Stimulated activated effector memory CD8-positive, alpha-beta T cell treated with anti-CD3 and anti-CD28 coated beads, Interleukin-12 subunit alpha, Interleukin-12 subunit beta, amount 100 ng/mL, for 72 hours (primary cell): ENCODE data around the gene USP11.

Source experiments
- ATAC-seq: fragments of 150-1000 bp; cut with Tn5 transposase; 2 replicates; pipeline ENCODE4 v1.10.0; 2021
- DNase-seq, 2 donors: peaks; one replicate each; pipeline ENCODE4 v3.0.0; 2021 to 2022; ENCODE audit warnings: low spot score in 2 of 2
- H3K27ac Mint-ChIP-seq: one replicate; pipeline ENCODE4 v1.8.0; 2022; ENCODE audit warnings: mild to moderate bottlenecking, mixed read lengths
- H3K36me3 Mint-ChIP-seq: one replicate; pipeline ENCODE4 v1.8.0; 2022; ENCODE audit warnings: mild to moderate bottlenecking, mixed read lengths
- H3K4me1 Mint-ChIP-seq: one replicate; pipeline ENCODE4 v1.8.0; 2022; ENCODE audit warnings: mixed read lengths
- H3K4me3 Mint-ChIP-seq: one replicate; pipeline ENCODE4 v1.8.0; 2022; ENCODE audit warnings: mild to moderate bottlenecking, mixed read lengths
- H3K9me3 Mint-ChIP-seq: one replicate; pipeline ENCODE4 v1.8.0; 2022; ENCODE audit warnings: mixed read lengths

The USP11 gene

DNA sequence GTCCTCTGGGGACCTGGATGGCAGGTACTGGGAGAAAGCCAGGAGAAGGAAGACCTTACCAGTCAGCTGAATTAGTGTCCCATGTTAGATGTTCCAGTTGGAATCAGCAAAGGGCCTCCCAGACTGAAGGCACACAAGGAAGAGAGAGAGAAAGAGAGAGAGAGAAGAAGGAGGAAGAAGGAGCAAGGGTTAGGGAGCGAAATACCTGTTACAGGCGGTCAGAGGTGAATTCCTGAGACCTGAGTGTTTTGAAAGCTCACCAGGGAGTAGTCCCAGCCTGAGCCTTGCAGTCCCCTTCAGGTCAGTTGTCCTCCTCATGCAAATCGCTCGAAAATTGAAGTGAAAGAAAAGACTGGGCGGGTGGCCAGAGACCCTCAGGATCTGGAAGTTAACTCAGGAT, 60.3 kb downstream of the USP11 start:
- no peaks in the 10 kb centered on the region for H3K4me1 Mint-ChIP-seq
- no peaks in the 10 kb centered on the region for H3K9me3 Mint-ChIP-seq
- no peak overlapping the region for H3K27ac Mint-ChIP-seq
- DNase-seq: no peak
- ATAC-seq: no peak
- no peaks in the 10 kb centered on the region for H3K36me3 Mint-ChIP-seq
- no peak overlapping the region for H3K4me3 Mint-ChIP-seq

DNA sequence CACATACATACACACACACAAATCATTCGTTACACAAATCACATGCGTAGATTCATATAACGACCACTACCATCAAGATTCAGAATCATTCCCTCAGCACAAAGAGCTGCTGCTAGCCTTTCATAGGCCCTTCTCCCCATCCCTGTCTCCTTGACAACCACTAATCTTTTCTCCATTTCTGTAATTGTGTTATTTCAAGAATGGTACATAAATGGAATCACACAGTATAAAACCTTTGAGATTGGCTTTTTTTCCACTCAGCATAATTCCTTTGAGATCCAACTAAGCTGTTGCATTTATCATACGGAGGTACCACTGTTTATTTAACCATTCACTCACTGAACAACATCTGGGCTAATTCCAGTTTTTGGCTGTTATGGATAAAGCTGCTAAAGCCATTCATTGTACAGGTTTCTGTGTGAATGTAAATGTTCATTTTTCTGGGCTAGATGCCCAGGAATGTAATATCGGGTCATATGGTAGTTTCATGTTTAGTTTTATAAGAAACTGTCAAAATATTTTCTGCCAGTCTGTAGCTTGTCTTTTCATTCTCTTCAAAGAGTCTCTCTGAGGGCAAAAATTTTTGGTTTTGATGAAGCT, 64.1 kb downstream of the USP11 start:
- Mint-ChIP-seq H3K4me1 (no peaks in the 10 kb centered on the region), H3K36me3 (no peaks in the 10 kb centered on the region), H3K27ac (no peak overlapping the region), H3K4me3 (no peak overlapping the region), H3K9me3 (no peaks in the 10 kb centered on the region)
- no peak for DNase-seq
- no peak for ATAC-seq

DNA sequence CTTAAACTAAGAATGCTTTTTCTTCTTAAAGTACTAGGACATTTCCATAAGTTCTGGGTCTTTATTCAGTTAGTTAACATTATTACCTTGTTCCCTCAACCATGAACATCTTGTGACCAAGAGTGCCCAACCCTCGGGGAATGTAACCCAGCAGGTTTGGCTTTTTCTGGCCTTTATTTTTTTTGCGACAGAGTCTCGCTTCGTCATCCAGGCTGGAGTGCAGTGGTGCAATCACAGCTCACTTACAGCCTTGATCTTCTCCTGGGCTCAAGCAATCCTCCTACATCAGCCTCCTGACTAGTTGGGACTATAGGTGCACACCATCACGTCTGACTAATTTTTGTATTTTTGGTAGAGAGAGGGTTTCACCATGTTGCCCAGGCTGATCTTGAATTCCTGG, 65.1 kb downstream of the USP11 start:
- Mint-ChIP-seq H3K9me3 (no peaks in the 10 kb centered on the region), H3K4me1 (no peaks in the 10 kb centered on the region), H3K36me3 (no peaks in the 10 kb centered on the region), H3K4me3 (no peak overlapping the region), H3K27ac (no peak overlapping the region)
- DNase-seq (no peak), ATAC-seq (no peak)
